SH-SY5Y (cell line): ENCODE data around the gene NIPSNAP3A.

Source experiments
- GATA2 ChIP-seq: IDR thresholded peaks from 2 replicates; pipeline ENCODE4 v1.6.1; 2011; ENCODE audit warnings: mild to moderate bottlenecking, low read depth, low read length
- GATA3 ChIP-seq: IDR thresholded peaks from 2 replicates; pipeline ENCODE4 v1.6.1; 2011; ENCODE audit warnings: low read depth, mild to moderate bottlenecking, low read length, moderate library complexity

NIPSNAP3A gene

GRCh38 chr9:104766025-104766424, 18.5 kb downstream of the NIPSNAP3A start:
- TF ChIP-seq GATA2 (no peak), GATA3 (no peak)

- TF ChIP-seq GATA2 (no peak), GATA3 (no peak)
These were observed 20.0 kb downstream of the NIPSNAP3A start for GRCh38 chr9:104767507-104767906.

- no peak for TF ChIP-seq GATA3
- no peak for TF ChIP-seq GATA2
These were observed 22.2 kb downstream of the NIPSNAP3A start for GRCh38 chr9:104769655-104770054.

- TF ChIP-seq GATA3 (no peak), GATA2 (no peak)
These were observed 25.4 kb downstream of the NIPSNAP3A start for GRCh38 chr9:104772714-104773510.

- TF ChIP-seq GATA2 (no peak), GATA3 (no peak)
These were observed 26.6 kb downstream of the NIPSNAP3A start for GRCh38 chr9:104774132-104774531.

GRCh38 chr9:104774831-104775573, 27.5 kb downstream of the NIPSNAP3A start:
- TF ChIP-seq GATA2 (no peak), GATA3 (no peak)

GRCh38 chr9:104775574-104775936, 28.1 kb downstream of the NIPSNAP3A start:
- no peak for TF ChIP-seq GATA3
- TF ChIP-seq GATA2, result no peak

- no peak for TF ChIP-seq GATA2
- TF ChIP-seq GATA3, result no peak
These were observed 28.5 kb downstream of the NIPSNAP3A start for GRCh38 chr9:104775976-104776375.

GRCh38 chr9:104776797-104777196, 29.3 kb downstream of the NIPSNAP3A start:
- no peak for TF ChIP-seq GATA3
- no peak for TF ChIP-seq GATA2

- TF ChIP-seq GATA3 (no peak), GATA2 (no peak)
These were observed 31.3 kb downstream of the NIPSNAP3A start for GRCh38 chr9:104778802-104779201.

GRCh38 chr9:104779334-104779733, 31.9 kb downstream of the NIPSNAP3A start:
- TF ChIP-seq GATA3 (no peak), GATA2 (no peak)

GRCh38 chr9:104779946-104780535, 32.6 kb downstream of the NIPSNAP3A start:
- TF ChIP-seq GATA3, result no peak
- no peak for TF ChIP-seq GATA2

- TF ChIP-seq GATA3, result no peak
- no peak for TF ChIP-seq GATA2
These were observed 33.4 kb downstream of the NIPSNAP3A start for GRCh38 chr9:104780796-104781395.

GRCh38 chr9:104783588-104783987, 36.1 kb downstream of the NIPSNAP3A start:
- TF ChIP-seq GATA2, result no peak
- TF ChIP-seq GATA3, result no peak
